K562 (cell line): Measurements from ENCODE around the gene SGMS1. TPM values are rescaled to one million over a fixed set of nuclear protein-coding genes. Genes with fewer than 3 reads are reported as not detected.

Experiments
- CBX1 ChIP-seq: sonication (generic); IDR thresholded peaks from 2 replicates; pipeline ENCODE4 v1.6.1; 2016; ENCODE audit warnings: antibody characterized with exemption, low read depth, mild to moderate bottlenecking
- CBX3 ChIP-seq, 2 experiments: IDR thresholded peaks; 1 replicate in 1 of 2; 2 replicates in 1 of 2; pipeline ENCODE4 v1.6.1; 2012; ENCODE audit warnings: inconsistent platforms in 2 of 2, low read length in 2 of 2, borderline replicate concordance in 1 of 2, control low read depth in 1 of 2
- E4F1 ChIP-seq: fragments of 250-450 bp; sonication (Bioruptor Pico); IDR thresholded peaks from 2 replicates; pipeline ENCODE4 v1.5.0; 2021; ENCODE audit warnings: mild to moderate bottlenecking, borderline replicate concordance
- GTF2B ChIP-seq: IDR thresholded peaks from 2 replicates; pipeline ENCODE4 v1.6.1; 2011; ENCODE audit not compliant: insufficient read length; ENCODE audit errors: extremely low read depth
- HIVEP1 ChIP-seq: fragments of 250-450 bp; sonication (Bioruptor Pico); IDR thresholded peaks from 2 replicates; pipeline ENCODE4 v1.4.0; 2020; ENCODE audit warnings: mild to moderate bottlenecking
- MAX ChIP-seq: sonication (generic); formaldehyde crosslinking; IDR thresholded peaks from 2 replicates; pipeline ENCODE4 v1.9.0; 2022; ENCODE audit warnings: mild to moderate bottlenecking, missing genetic modification reagents
- NCOA2 ChIP-seq, 2 experiments: fragments of 450-650 bp; IDR thresholded peaks; 2 replicates each; pipeline ENCODE4 v1.6.1; 2018; ENCODE audit warnings: mild to moderate bottlenecking in 2 of 2, moderate library complexity in 1 of 2; ENCODE audit not compliant: partially characterized antibody in 2 of 2
- NR3C1 ChIP-seq: sonication (generic); formaldehyde crosslinking; IDR thresholded peaks from 2 replicates; pipeline ENCODE4 v1.8.1; 2022; ENCODE audit warnings: missing genetic modification reagents
- NR4A1 ChIP-seq, 2 experiments: fragments of 250-450 bp in 1 of 2; fragments of 450-650 bp in 1 of 2; sonication (Bioruptor Pico) in 1 of 2; IDR thresholded peaks; 2 replicates each; pipeline versions ENCODE4 v1.4.0 to v1.6.1; 2016 to 2020; ENCODE audit warnings: mild to moderate bottlenecking in 2 of 2, missing compliant biosample characterization in 1 of 2, missing genetic modification characterization in 1 of 2, moderate library complexity in 1 of 2
- NUFIP1 ChIP-seq: fragments of 450-650 bp; IDR thresholded peaks from 2 replicates; pipeline ENCODE4 v1.6.1; 2018; ENCODE audit not compliant: partially characterized antibody
- OTX1 ChIP-seq: fragments of 450-650 bp; formaldehyde crosslinking; IDR thresholded peaks from 2 replicates; pipeline ENCODE4 v1.4.0; 2022; ENCODE audit warnings: mild to moderate bottlenecking
- TCF7 ChIP-seq: sonication (generic); IDR thresholded peaks from 2 replicates; pipeline ENCODE4 v1.6.1; 2016; ENCODE audit warnings: antibody characterized with exemption, borderline replicate concordance
- THRA ChIP-seq: fragments of 450-650 bp; IDR thresholded peaks from 2 replicates; pipeline ENCODE4 v1.6.1; 2017; ENCODE audit warnings: mild to moderate bottlenecking, moderate library complexity
- TOE1 ChIP-seq, 2 experiments: fragments of 450-650 bp in 1 of 2; sonication (generic) in 1 of 2; formaldehyde crosslinking in 1 of 2; IDR thresholded peaks; 2 replicates each; pipeline versions ENCODE4 v1.7.1 to v1.8.0; 2016 to 2022; ENCODE audit warnings: borderline replicate concordance in 2 of 2, mild to moderate bottlenecking in 2 of 2, antibody characterized with exemption in 1 of 2, inconsistent platforms in 1 of 2, low read depth in 1 of 2, missing genetic modification reagents in 1 of 2, moderate library complexity in 1 of 2
- ZBTB49 ChIP-seq: sonication (generic); formaldehyde crosslinking; IDR thresholded peaks from 2 replicates; pipeline ENCODE4 v1.8.0; 2022; ENCODE audit warnings: missing genetic modification reagents, mild to moderate bottlenecking, borderline replicate concordance
- ZBTB7A ChIP-seq: IDR thresholded peaks from 2 replicates; pipeline ENCODE4 v1.6.1; 2011; ENCODE audit warnings: low read depth, mild to moderate bottlenecking, low read length, moderate library complexity, borderline replicate concordance; ENCODE audit not compliant: control insufficient read depth
- ZNF551 ChIP-seq: fragments of 250-450 bp; sonication (Bioruptor Pico); IDR thresholded peaks from 2 replicates; pipeline ENCODE4 v1.5.0; 2021; ENCODE audit warnings: mild to moderate bottlenecking, moderate library complexity
- ZNF644 ChIP-seq: fragments of 200-800 bp; sonication (Bioruptor generic); IDR thresholded peaks from 2 replicates; pipeline ENCODE4 v1.6.1; 2016; ENCODE audit warnings: low read depth, missing genetic modification characterization, missing compliant biosample characterization
- ZNF696 ChIP-seq: fragments of 250-450 bp; sonication (Bioruptor Pico); conservative IDR thresholded peaks from 2 replicates; pipeline ENCODE4 v1.4.0; 2020; ENCODE audit warnings: mild to moderate bottlenecking, moderate library complexity
- polyA plus RNA-seq, 8 experiments: library from polyadenylated mRNA; depleted of rRNA in 4 of 8; stranded (reverse) in 5 of 8; unstranded in 3 of 8; fragments of >200 nt; fragmentation: Nextera tagmentation in 2 of 8; fragmentation: Illumina TruSeq in 1 of 8; extraction: Ambion mirVana in 2 of 8; extraction: Trizol in 1 of 8; gene quantifications; 2 replicates each; pipeline versions ENCODE4 v1.2.1 to v1.2.3, GENCODE V29; 2011 to 2014; ENCODE audit warnings: inconsistent platforms in 1 of 8, missing spikeins in 1 of 8
- total RNA-seq, 7 experiments: library from RNA; depleted of rRNA in 6 of 7; stranded (reverse); fragments of >200 nt in 6 of 7; fragmentation: Illumina TruSeq in 2 of 7; extraction: Trizol in 2 of 7; gene quantifications; 2 replicates each; pipeline versions ENCODE4 v1.2.1 to v1.2.3, GENCODE V29; 2011 to 2021; ENCODE audit warnings: low replicate concordance in 1 of 7

SGMS1 gene
- total and polyA plus RNA-seq, 9 of the 15 experiments (the other 6 are each of a cell fraction or from before 2014, with no cell fraction given), result 22.6 to 232 (median 82.2) TPM

GRCh38 chr10:50565301-50566083 lies 58.3 kb downstream of the SGMS1 start (continued):
- TF ChIP-seq GTF2B, result no peak
- peak; percentile 31; the same call in 1 of the 2 replicates for TF ChIP-seq MAX (CRISPR knock-in tag)
- TF ChIP-seq HIVEP1 (CRISPR knock-in tag), result no peak
- 0 out of 2 replicates have a peak, but pooled peaks have one; percentile 28 for TF ChIP-seq NR4A1 (CRISPR knock-in tag; IDR thresholded peaks at IDR 0.05)
- TF ChIP-seq NR4A1 (tag; IDR thresholded peaks at IDR 0.05), result peak; percentile 88
- peak; percentile 69 for TF ChIP-seq ZNF644 (tag)
- TF ChIP-seq ZNF696 (CRISPR knock-in tag), result no peak
- TF ChIP-seq OTX1 (CRISPR knock-in tag), result no peak
- TF ChIP-seq CBX1, result no peak
- TF ChIP-seq NCOA2 (IDR thresholded peaks at IDR 0.05; ENCODE audit: partially characterized antibody in 2 of 2), result peak; percentile 52 to 62
- no peak for TF ChIP-seq ZNF551
- peak in 1 of 2 experiments; percentile 65; a peak in 1 of 3 replicates for TF ChIP-seq CBX3 (IDR thresholded peaks at IDR 0.05; ENCODE audit: borderline replicate concordance in 1 of 2, low read length in 2 of 2)
- TF ChIP-seq NR3C1 (CRISPR knock-in tag), result no peak
- TF ChIP-seq TOE1 (IDR thresholded peaks at IDR 0.05; ENCODE audit: borderline replicate concordance), result no peak
- TF ChIP-seq TOE1 (CRISPR knock-in tag; IDR thresholded peaks at IDR 0.05; ENCODE audit: borderline replicate concordance, low read depth), result no peak
- no peak for TF ChIP-seq ZBTB49 (CRISPR knock-in tag)
- TF ChIP-seq TCF7, result no peak
- TF ChIP-seq NUFIP1, result peak; percentile 63
- no peak for TF ChIP-seq ZBTB7A
- TF ChIP-seq THRA, result no peak
- TF ChIP-seq E4F1, result no peak
